NCI-H187 treated with DMSO at 0.1 percent for 48 hours (cell line): ENCODE data around the gene MRPS34.

Experiments
- DNase-seq: peaks from one replicate; lab custom pipeline; 2025; lab: John Stamatoyannopoulos, UW

The MRPS34 gene

GRCh38 chr16:1769402-1770300, 3.3 kb downstream of the MRPS34 start:
- no peak for DNase-seq

- no peak for DNase-seq
These were observed 4.0 kb downstream of the MRPS34 start for GRCh38 chr16:1768767-1769401.

- DNase-seq, result no peak
These were observed 4.7 kb downstream of the MRPS34 start for GRCh38 chr16:1768061-1768766.

DNA sequence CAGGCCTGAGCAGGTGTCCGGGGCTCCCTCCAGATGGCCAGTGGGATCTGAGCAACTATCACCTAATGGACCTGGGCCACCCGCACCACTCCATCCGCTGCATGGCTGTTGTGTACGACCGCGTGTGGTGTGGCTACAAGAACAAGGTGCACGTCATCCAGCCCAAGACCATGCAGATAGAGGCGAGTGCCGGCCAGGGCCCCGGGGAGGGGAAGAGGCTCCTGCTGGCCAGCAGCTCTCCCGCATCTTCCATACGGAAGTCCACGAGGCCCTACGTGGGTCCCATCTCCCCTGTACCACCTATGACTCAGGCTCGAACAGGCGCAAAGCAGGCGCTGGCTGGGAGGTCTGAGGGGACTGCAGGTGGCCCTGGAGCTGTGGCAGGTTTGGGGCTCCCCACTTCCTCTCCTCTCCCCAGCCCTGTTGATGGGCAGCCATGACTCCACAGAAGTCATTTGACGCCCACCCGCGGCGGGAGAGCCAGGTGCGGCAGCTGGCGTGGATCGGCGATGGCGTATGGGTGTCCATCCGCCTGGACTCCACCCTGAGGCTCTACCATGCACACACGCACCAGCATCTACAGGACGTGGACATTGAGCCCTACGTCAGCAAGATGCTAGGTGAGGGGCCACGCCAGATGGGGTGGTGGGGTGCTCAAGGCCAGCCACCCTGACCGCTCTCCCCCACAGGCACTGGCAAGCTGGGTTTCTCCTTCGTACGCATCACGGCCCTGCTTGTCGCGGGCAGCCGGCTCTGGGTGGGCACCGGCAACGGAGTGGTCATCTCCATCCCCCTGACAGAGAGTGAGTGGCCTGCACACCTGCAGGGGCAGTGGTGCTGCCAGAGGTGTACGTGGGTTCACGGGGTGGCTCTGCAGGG, 5.6 kb downstream of the MRPS34 start:
- no peak for DNase-seq

DNA sequence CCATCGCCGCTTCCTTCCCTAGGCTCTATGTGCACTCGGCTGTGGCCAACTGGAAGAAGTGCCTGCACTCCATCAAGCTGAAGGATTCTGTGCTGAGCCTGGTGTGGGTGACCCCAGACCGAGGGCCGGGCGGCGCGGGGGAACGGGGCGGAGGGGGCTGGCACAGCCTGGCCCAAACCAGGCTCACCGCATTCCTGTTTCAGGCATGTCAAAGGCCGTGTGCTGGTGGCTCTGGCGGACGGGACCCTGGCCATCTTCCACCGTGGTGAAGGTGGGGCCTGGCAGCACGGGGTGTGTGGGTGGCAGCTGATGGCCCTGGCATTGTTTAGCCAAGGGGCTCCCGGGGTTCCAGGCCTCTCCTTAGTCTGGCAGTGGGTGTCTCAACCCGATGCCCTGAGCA, 6.2 kb downstream of the MRPS34 start:
- no peak for DNase-seq

GRCh38 chr16:1766231-1766630, 6.7 kb downstream of the MRPS34 start:
- DNase-seq, result no peak

GRCh38 chr16:1765826-1766225, 7.1 kb downstream of the MRPS34 start:
- DNase-seq, result no peak

GRCh38 chr16:1764971-1765370, 8.0 kb downstream of the MRPS34 start:
- no peak for DNase-seq

DNA sequence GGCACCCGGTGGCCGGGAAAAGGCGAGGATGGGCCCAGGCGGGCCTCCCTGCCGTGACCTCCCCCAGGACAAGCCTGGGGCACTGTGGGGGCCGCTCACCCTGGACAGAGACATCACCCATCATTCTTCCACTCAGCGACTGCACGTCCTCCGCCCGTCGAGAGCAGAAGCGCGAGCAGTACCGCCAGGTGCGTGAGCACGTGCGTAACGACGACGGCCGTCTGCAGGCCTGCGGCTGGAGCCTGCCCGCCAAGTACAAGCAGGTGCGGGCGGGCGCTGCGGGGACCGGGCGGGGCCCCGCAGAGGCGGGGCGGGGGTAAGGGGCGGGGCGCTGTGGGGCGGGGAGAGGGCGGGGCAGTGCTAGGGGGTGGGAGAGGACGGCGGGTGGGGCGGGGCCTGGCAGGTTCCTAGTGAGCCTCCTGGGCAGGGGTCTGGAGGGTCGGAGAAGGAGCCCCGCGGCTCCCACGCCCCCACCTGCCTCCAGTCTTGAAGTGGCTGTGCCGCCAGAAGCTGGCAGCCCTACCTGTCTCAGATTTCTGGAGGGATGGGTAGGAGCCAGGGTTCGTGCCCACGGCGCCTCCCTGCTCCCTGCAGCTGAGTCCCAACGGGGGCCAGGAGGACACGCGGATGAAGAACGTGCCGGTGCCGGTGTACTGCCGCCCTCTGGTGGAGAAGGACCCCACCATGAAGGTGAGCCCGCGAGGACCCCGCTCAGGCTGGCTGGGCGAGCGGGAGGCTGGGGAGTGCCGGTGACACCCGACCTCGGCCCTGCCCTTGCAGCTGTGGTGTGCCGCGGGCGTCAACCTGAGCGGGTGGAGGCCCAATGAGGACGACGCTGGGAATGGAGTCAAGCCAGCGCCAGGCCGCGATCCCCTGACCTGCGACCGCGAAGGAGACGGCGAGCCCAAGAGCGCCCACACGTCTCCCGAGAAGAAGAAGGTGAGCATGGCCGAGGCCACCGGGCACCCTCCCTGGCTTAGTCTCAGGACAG, 9.1 kb downstream of the MRPS34 start:
- DNase-seq, result no peak

DNA sequence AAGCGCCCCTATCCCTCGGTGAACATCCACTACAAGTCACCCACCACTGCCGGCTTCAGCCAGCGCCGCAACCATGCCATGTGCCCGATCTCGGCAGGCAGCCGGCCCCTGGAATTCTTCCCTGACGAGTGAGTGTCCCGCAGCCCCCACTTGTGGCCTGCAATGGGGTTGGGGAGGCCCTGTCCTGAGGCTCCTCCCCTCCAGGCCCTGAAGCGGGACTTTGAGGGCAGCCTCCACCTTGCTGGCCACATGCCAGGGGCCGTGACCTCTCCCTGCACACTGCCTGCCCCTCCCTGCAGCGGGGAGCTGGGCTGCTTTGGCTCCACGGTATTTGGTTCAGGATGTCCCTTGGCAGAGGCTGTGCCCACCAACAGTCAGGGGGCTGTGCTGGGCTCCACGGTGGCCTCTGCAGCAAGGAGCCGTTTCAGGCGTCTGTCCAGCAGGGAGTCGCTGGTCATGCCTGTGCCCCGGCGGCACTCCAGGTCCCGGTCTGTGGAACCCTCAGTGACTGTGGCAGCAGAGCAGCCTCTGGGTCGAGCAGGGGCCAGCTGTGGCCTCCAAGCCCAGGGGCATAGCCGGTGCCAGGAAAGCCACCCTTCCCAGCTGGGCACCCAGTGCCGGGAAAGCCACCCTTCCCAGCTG, 9.9 kb downstream of the MRPS34 start:
- no peak for DNase-seq

DNA sequence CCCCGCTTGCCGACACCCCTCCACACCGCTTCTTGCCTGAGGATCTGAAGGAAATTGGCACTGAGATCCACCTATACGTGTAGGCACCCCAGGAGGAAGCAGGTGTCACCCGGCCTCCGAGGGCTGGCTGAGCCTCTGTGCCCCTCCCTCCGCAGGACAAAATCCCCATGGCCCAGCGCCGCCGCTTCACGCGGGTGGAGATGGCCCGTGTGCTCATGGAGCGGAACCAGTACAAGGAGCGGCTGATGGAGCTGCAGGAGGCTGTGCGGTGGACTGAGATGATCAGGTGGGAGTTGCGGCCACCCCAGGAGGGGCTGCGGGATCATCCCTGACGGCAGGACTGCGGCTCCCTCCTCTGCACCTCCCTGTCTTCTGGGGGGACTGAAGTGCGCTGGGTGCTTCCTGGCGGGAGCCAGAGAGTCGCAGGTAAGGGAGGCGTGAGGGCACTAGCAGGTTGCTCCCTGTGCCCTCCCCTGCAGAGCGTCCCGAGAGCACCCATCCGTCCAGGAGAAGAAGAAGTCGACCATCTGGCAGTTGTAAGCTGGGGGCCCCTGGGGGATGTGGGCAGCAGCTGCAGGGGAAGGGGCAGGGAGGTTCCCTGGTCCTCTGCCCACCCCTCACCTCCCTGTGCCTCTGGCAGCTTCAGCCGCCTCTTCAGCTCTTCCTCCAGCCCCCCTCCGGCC, 10.6 kb downstream of the MRPS34 start:
- no peak for DNase-seq

DNA sequence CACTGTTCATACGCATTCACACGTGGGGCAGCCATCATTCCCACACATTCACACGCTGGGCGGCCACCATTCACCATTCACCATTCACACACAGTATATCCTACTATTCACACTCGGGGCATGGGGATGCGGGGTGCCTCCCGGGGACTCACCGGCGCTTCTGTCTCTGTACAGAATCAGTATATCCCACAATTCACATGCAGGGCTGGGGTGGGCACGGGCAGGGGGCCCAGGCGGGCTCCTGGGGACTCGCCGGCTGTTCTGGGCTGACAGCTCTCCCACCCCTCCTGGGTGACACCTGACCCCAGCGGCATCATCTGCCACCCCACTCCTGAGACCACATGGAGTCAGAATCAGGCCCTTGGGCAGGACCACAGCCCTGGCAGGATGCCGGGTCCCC, 11.2 kb downstream of the MRPS34 start:
- DNase-seq, result no peak

GRCh38 chr16:1760911-1761310, 12.0 kb downstream of the MRPS34 start:
- no peak for DNase-seq

DNA sequence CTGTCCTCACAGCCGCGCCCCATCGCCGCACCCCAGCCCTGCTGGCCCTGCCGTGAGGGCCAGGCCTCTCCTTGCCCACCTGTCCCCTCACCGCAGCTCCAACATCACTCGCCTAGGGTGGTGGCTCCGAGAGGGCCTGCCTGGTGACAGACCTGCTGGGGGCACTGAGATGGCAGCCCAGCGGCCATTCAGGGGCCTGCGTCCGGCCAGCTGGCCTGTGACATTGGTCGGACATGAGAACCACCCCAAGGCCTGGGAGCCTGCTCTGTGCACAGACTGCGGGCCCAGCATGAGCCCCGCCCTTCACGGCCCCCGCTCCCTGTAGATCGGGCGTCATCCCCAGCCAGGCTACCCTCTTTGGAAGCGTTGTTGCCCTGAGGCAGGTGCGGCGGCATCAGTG, 13.4 kb downstream of the MRPS34 start:
- no peak for DNase-seq

- no peak for DNase-seq
These were observed 14.0 kb downstream of the MRPS34 start for GRCh38 chr16:1758923-1759322.

- no peak for DNase-seq
These were observed 15.0 kb downstream of the MRPS34 start for GRCh38 chr16:1757714-1758461.

DNA sequence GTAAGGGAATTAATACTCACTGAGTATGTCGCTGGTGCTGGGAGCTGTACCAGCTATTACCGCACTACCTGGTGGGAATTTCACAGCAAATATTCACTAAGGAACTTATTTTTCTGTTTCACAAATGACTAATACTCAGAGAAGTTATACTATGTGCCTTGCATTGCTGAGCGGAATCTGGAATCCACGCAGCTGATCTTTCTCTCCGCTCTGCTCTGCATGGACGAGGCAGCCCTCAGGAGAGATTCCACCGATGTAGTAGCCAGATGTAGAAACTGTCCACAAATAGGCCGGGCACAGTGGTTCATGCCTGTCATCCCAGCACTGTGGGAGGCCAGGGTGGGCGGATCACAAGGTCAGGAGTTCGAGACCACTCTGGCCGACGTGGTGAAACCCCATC, 18.7 kb downstream of the MRPS34 start:
- DNase-seq, result no peak

DNA sequence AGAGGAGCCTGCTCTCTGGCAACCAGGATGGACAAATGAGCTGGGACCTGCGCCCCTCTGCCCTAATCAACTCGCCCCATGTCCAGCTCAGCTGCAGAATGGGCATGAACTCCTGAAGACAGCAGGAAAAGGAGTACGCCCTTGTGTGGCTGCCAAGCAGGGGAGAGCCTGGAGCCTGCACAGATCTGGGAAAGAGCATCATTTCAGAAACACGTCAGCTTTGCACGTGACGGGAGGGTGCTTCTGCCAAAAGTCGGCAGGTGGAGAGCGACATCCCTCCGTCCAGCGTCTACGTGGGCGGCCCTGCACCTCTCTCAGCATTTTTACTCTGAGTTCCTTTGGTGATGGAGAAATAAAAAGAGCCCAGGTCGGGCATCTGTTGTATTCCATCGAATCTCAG, 20.1 kb downstream of the MRPS34 start:
- DNase-seq, result no peak

DNA sequence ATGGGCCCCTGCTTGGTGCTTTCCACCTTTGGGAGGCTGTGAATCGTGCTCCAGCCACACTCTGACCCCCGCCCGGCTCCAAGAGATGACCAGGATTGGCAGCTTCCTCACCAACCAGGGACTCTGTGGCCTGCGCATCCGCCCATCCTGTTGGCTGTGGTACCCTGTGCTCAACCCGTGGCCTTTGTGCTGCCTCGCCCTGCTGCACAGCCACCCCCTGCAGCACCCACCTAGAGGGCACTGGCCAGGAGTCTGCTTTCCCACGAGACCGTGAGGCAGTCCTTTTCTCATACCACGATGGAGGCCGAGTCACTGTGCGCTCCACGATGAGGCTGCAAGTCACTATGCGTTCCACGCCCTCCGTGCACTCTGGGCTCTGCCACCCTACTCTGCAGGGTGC, 21.0 kb downstream of the MRPS34 start:
- no peak for DNase-seq
